ENCODE data around the gene CACNA1C.

- TF ChIP-seq CTCF (IDR thresholded peaks at IDR 0.05) = no peak
- TF ChIP-seq POLR2A (IDR thresholded peaks at IDR 0.05) = no peak
Observed at GRCh38 chr12:2347844-2348481, 295.2 kb downstream of the CACNA1C start.
